ENCODE results near the gene RAB11FIP2.

Gene RAB11FIP2

GRCh38 chr10:118076705-118077104, 30.0 kb upstream of the RAB11FIP2 start:
- no peak for TF ChIP-seq FOXP2 (optimal IDR thresholded peaks at IDR 0.05; ENCODE audit: borderline replicate concordance, extremely low read depth, extremely low read length, insufficient read depth)
- no peak for TF ChIP-seq REST (IDR thresholded peaks at IDR 0.05; ENCODE audit: insufficient read depth in 1 of 2, low read depth in 2 of 2, low read length in 2 of 2)
- no peak for TF ChIP-seq TAF1 (IDR thresholded peaks at IDR 0.05; ENCODE audit: borderline replicate concordance, insufficient read depth, low read length)
- TF ChIP-seq SIN3A (IDR thresholded peaks at IDR 0.05; ENCODE audit: borderline replicate concordance, insufficient read depth, low read length), result no peak
- TF ChIP-seq POLR2AphosphoS5 (IDR thresholded peaks at IDR 0.05; ENCODE audit: low read depth, low read length), result no peak

GRCh38 chr10:118072840-118073239, 26.1 kb upstream of the RAB11FIP2 start:
- TF ChIP-seq REST (IDR thresholded peaks at IDR 0.05; ENCODE audit: insufficient read depth in 1 of 2, low read depth in 2 of 2, low read length in 2 of 2) (no peak), POLR2AphosphoS5 (IDR thresholded peaks at IDR 0.05; ENCODE audit: low read depth, low read length) (no peak), FOXP2 (optimal IDR thresholded peaks at IDR 0.05; ENCODE audit: borderline replicate concordance, extremely low read depth, extremely low read length, insufficient read depth) (no peak), TAF1 (IDR thresholded peaks at IDR 0.05; ENCODE audit: borderline replicate concordance, insufficient read depth, low read length) (no peak), SIN3A (IDR thresholded peaks at IDR 0.05; ENCODE audit: borderline replicate concordance, insufficient read depth, low read length) (no peak)

- no peak for TF ChIP-seq REST (IDR thresholded peaks at IDR 0.05; ENCODE audit: insufficient read depth in 1 of 2, low read depth in 2 of 2, low read length in 2 of 2)
- TF ChIP-seq SIN3A (IDR thresholded peaks at IDR 0.05; ENCODE audit: borderline replicate concordance, insufficient read depth, low read length), result no peak
- TF ChIP-seq FOXP2 (optimal IDR thresholded peaks at IDR 0.05; ENCODE audit: borderline replicate concordance, extremely low read depth, extremely low read length, insufficient read depth), result no peak
- TF ChIP-seq POLR2AphosphoS5 (IDR thresholded peaks at IDR 0.05; ENCODE audit: low read depth, low read length), result no peak
- no peak for TF ChIP-seq TAF1 (IDR thresholded peaks at IDR 0.05; ENCODE audit: borderline replicate concordance, insufficient read depth, low read length)
Measured at GRCh38 chr10:118062798-118063238, 16.1 kb upstream of the RAB11FIP2 start.

GRCh38 chr10:118058371-118058770, 11.6 kb upstream of the RAB11FIP2 start:
- TF ChIP-seq TAF1 (IDR thresholded peaks at IDR 0.05; ENCODE audit: borderline replicate concordance, insufficient read depth, low read length), result no peak
- no peak for TF ChIP-seq FOXP2 (optimal IDR thresholded peaks at IDR 0.05; ENCODE audit: borderline replicate concordance, extremely low read depth, extremely low read length, insufficient read depth)
- no peak for TF ChIP-seq POLR2AphosphoS5 (IDR thresholded peaks at IDR 0.05; ENCODE audit: low read depth, low read length)
- TF ChIP-seq SIN3A (IDR thresholded peaks at IDR 0.05; ENCODE audit: borderline replicate concordance, insufficient read depth, low read length), result no peak
- TF ChIP-seq REST (IDR thresholded peaks at IDR 0.05; ENCODE audit: insufficient read depth in 1 of 2, low read depth in 2 of 2, low read length in 2 of 2), result no peak

- TF ChIP-seq SIN3A (IDR thresholded peaks at IDR 0.05; ENCODE audit: borderline replicate concordance, insufficient read depth, low read length) (no peak), REST (IDR thresholded peaks at IDR 0.05; ENCODE audit: insufficient read depth in 1 of 2, low read depth in 2 of 2, low read length in 2 of 2) (no peak), FOXP2 (optimal IDR thresholded peaks at IDR 0.05; ENCODE audit: borderline replicate concordance, extremely low read depth, extremely low read length, insufficient read depth) (no peak), TAF1 (IDR thresholded peaks at IDR 0.05; ENCODE audit: borderline replicate concordance, insufficient read depth, low read length) (no peak), POLR2AphosphoS5 (IDR thresholded peaks at IDR 0.05; ENCODE audit: low read depth, low read length) (no peak)
Measured at GRCh38 chr10:118057361-118057760, 10.6 kb upstream of the RAB11FIP2 start.
